GM18873 (cell line): ENCODE data around the gene CAV1.
"Not testable (repeated sequence)": the region's sequence is repeated elsewhere in the genome, so short reads cannot be mapped to it uniquely, and the experiment has no call there.

Source experiments
- ATAC-seq: cut with Tn5 transposase; IDR thresholded peaks from one replicate; pipeline ENCODE4 v1.9.1; 2021; ENCODE audit warnings: mild to moderate bottlenecking, moderate library complexity, moderate number of reproducible peaks; ENCODE audit not compliant: unreplicated experiment, low FRiP score

Gene CAV1, protein sequence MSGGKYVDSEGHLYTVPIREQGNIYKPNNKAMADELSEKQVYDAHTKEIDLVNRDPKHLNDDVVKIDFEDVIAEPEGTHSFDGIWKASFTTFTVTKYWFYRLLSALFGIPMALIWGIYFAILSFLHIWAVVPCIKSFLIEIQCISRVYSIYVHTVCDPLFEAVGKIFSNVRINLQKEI

DNA sequence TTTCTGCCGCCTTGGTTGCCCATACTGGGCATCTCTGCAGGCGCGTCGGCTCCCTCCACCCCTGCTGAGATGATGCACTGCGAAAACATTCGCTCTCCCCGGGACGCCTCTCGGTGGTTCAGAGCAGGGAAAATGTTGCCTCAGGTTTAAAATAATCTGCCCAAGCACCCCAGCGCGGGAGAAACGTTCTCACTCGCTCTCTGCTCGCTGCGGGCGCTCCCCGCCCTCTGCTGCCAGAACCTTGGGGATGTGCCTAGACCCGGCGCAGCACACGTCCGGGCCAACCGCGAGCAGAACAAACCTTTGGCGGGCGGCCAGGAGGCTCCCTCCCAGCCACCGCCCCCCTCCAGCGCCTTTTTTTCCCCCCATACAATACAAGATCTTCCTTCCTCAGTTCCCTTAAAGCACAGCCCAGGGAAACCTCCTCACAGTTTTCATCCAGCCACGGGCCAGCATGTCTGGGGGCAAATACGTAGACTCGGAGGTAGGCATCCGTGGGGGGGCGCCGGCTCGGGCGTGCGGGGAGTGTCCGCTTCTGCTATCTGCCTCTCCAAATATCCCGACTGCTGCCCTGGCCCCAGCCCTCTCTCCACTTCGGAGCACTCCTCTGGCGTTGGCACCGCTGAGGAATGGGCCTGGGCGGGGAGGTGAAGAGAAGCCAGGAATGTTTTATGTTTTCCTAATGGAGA is at the start of gene CAV1:
Gene CAV1, plus strand, starts transcription at position 428 of the 689 bp plus-strand sequence. Its CDS starts 27 bp downstream, at position 455.
- ATAC-seq = no peak

DNA sequence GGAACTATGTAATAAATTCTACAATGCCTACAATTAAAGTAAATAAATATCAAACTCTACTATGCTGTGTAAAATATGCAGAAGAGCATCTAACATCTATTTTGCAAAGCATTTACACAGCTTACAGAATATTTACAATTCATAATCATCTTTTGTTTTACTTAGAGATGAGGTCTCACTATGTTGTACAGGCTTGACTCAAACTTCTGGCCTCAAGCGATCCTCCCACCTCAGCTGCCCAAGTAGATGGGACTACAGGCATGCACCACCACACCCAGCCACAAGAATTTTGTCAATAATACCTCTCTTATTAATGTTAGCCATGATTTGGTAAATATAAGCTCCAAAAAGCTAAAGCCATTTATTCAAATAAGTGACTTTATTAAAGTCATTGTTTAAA is 47.2 kb upstream of the CAV1 start:
- ATAC-seq = no peak

DNA sequence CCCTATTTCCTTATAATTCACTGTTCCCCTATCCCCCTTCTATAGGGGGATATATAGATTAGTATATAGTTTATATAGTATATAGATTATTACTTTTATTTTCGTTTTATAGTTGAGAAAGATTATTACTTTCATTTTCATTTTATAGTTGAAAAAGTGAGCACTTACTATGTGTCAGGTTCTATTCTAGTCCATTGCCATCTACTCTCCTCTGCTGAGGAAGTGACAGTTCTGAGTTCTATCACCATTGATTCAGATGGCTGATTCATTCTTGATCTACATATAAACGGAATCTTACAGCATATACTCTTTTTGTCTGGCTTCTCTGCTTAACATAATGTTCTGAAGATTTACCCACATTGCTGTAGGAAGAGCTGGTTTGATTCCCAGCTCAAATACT is 46.0 kb upstream of the CAV1 start:
- no peak for ATAC-seq

DNA sequence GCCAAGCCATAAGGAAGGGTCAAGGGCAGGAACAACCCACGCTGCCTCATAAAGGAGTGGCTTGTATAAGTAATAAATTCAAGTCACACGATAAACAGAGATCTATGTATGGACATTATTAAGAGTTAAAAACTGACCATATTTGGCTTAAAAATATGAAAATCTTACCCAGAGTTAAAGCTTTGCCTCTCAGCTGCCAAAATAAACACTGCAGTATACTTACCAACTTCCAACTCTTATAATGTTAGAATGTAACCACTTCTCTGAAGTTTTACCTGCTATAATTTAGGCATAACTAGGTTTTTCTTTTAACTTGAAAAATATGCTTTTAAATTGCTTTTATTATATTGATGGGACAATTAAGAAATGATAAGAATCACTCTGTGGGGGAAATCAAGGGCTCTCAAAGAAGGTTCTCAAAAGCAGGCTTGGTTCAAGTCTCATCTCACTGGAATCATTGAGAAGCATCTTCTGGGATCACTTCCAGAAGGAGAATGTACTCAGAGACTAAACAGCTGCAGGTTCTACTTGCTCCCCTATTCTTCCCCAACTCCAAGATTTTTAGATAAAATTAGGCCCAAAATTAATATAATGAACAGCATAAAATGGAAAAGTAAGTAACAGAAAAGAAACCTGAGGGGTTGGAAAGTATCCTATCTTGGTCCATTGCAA is 41.4 kb upstream of the CAV1 start:
- no peak for ATAC-seq

DNA sequence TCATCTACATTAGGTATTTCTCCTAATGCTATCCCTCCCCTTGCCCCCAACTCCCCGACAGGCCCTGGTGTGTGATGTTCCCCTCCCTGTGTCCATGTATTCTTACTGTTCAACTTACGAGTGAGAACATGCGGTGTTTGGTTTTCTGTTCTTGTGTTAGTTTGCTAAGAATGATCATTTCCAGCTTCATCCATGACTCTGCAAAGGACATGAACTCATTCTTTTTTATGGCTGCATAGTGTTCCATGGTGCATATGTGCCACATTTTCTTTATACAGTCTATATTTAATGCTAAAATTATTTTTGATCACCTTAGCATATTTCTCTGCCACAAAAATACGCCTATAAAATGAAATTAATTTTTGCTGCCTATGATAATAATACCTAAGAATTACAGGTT is 40.4 kb upstream of the CAV1 start:
- ATAC-seq = not testable (repeated sequence)

DNA sequence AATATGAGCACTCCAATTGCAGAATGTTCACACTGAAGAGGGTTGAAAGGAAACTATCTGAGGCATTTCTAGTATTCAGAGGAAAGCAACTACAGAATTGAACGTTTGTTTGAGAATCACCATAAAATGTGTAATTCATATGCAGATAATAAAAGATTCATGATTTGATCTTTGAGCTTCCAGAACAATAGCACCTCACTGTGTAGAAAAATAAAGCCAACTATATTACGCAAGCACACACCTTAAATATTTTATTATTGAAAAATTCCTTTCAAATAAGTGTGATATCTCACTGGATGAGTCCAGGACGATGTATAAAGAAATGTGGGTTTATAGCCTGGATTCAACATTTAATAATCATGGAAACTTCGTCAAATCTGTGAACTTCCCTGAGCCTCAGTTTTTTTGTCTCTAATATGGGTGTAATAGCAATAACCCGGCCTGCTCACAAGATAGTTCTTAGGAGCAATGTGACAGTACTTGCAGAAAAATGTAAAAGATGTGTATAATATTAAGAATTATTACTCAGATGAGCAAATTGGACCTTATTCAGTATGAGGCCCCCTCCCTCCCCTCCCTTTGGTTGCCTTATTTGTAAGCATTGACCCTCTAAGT is 36.8 kb upstream of the CAV1 start:
- ATAC-seq = no peak

DNA sequence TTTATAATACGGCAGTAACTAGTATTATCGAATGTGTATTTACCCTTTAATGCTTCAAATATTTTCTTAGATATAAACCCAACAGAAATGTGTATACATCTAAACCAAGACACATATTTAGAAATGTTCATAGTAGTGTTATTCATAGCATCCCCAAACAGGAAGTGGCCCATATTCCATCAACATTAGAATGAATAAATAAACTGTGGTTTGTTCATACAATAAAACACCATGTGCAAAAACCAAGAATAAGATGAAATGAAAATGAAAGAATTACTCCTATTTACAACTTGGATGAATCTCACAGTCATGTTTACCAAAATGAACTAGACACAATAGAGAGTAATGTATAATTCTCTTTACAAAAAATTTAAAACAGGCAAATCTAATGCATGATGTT is 34.5 kb upstream of the CAV1 start:
- ATAC-seq = no peak

DNA sequence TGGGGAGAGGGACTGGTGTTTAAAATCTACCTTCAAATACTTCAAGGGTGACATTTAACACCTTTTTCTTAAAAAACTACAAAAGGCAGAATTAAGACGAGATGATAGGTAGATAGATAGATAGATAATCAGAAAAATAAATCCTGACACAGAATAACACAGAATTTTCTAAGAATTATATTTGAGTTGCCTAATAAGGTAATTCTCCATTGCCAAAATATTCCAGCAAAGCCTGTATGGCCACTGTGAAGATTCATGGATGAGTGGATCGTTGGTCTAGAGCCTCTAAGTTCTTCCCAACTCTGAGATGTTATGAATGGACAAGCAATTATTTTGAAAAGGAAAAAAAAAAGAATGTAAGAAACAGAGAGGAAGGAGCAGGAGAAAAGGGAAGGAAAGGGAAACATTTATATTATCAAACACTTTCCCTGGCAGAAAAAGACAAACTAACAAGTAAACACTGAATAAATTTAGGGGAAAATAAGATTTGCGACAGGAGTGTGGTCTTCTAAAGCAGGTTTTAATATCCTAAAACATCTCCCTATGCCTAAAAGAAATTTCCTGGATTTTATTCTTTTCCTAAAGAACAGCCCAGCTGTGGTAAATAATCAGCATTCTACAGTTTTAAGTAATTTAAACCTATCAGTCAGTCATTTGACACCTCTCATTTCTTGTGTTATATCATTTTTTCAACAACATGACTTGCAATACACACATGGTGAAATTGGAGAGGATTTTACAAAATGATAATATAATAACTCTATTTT is 32.8 kb upstream of the CAV1 start:
- ATAC-seq = no peak

DNA sequence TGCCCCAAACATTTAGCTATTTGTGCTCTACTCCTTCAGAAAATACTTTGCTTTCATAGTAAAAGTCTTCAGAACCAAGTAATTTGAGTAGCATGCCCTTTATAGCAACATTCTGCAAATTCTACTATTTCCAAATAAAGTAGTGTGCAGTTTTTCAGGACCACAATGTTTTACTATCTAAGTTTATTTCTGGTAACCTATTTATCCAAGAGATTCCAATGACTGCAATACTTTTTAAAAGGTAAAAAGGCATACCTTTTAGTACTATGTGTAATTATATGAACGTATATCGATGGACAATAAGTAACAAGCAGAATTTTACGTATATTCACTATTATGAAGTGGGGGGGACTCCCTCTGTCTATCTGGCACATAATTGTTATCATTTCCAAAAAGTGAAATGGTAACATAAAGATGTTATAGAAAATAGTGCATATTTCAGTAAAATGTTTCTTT is 32.2 kb upstream of the CAV1 start:
- ATAC-seq = no peak

DNA sequence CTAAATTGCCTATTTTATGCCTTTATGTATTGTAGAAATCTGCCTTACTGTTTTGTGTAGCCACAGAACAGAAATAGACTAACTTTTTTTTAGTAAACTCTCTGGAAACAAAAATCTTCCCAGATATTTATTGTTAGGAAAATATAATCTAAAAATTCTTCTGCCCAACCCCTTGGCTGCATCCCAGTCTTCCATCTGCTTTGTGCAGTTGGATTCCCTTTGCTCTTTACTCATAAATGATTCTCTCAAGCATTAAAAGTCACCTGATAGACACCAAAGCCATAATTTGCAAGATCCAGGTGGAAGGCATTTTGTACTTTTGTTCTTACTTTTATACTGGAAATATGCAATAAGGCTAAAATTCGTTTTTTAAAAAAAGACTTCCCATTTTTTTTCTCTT is 31.4 kb upstream of the CAV1 start:
- ATAC-seq = no peak

DNA sequence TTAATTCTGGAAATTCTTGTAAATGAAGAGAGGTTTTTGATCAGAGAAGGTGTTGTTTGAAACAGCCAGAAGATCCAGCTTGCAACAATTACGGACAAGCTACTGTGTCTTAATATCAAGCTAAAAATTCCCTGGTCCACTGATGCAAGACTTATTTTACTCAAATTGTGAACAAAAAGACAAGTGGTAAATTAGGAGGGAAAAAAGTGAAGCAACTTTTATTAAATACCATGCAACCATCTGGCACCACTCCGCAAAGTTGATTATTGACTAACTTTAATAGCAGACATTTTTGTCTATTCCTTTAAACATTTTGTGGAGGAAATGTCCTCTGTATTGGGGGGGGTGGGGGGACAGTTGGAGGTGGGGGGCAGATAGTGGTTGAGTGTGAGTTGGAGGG is 30.4 kb upstream of the CAV1 start:
- no peak for ATAC-seq

DNA sequence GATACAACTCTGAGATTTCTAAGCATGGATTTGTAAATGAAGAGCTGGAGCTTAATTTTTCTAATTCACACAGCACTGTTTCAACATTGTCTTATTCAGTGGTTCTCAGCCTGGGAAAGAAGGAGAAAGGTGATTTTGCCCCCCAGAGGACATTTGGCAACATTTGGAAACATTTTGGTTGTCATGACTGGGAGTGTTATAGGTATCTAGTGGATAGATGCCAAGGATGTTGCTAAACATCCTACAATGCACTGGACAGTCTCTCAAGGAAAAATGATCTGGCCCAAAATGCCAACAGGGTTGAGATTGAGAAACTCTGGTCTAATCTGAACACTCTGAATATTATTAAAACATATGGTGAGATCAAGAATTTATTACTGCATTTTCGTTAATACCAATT is 29.1 kb upstream of the CAV1 start:
- no peak for ATAC-seq

DNA sequence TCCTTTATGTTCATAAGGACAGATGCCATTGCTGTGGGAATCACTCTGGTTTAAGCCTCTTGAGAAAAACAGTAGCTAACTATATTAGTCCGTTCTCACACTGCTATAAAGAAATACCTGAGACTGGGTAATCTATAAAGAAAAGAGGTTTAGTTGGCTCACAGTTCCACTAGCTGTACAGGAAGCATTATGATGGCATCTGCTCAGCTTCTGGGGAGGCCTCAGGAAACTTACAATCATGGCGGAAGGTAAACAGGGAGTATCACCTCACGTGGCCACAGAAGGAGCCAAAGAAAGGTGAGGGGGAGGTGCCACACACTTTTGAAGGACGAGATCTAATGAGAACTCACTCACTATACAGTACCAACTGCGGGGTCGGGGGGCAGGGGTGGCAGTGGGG is 28.2 kb upstream of the CAV1 start:
- ATAC-seq = no peak

DNA sequence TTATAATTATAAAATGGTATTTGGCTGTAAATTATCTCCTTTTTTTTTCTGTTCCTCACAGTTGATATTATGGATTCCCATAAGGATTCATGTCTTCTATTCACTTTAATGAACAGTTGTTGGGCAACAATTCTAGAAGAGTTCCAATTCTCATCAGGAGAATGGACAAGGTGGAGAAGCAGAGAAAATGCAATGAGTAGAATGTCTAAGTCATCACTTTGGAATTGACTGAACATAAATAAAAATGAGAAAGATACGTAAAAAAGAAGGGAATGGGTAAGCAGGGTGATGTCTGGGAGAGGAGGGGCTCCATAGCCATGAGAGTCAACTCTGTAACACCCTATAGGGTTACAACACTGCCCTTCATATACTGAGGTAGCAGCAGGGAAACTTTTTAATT is 27.1 kb upstream of the CAV1 start:
- ATAC-seq = no peak

DNA sequence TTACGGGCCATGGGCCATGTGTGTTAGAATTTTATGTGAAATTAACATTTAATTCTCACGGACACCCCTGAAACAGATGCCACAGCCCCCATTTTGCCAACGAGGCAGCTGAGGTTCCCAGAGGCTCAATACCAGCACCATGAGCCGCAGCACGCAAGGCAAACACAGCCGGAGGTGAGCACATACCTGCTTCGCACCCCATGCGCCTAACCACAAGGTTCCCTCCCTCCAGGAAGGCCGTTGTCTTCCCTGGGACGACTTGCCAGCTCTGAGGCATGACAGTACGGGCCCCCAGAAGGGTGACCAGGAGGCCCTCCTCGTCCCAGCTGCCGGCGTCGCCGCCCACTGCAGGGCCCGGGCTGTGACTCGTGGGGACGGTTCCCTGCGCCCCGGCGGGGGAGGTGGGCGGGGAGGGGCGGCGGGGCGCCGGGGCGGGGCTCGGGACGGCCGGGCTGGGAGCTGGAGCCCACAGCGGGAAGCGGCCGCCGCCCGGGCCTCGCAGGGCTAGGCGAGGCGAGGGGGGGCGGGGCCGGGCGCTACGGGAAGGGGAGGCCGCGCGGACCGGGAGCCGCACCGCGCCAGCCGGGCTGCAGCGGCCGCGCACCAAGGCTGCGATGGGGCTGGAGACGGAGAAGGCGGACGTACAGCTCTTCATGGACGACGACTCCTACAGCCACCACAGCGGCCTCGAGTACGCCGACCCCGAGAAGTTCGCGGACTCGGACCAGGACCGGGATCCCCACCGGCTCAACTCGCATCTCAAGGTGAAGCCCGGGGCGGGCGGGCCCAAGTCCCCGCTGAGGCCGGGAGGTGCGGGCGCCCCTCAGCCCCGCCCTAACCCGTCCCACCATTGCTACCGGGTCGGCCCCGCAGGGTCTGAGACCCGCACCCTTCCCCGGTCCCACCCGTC is 25.4 kb upstream of the CAV1 start, which contains the start of gene CAV2:
Gene CAV2, plus strand, starts transcription at position 571 of the 910 bp plus-strand sequence. Its CDS starts 44 bp downstream, at position 615.
- no peak for ATAC-seq

DNA sequence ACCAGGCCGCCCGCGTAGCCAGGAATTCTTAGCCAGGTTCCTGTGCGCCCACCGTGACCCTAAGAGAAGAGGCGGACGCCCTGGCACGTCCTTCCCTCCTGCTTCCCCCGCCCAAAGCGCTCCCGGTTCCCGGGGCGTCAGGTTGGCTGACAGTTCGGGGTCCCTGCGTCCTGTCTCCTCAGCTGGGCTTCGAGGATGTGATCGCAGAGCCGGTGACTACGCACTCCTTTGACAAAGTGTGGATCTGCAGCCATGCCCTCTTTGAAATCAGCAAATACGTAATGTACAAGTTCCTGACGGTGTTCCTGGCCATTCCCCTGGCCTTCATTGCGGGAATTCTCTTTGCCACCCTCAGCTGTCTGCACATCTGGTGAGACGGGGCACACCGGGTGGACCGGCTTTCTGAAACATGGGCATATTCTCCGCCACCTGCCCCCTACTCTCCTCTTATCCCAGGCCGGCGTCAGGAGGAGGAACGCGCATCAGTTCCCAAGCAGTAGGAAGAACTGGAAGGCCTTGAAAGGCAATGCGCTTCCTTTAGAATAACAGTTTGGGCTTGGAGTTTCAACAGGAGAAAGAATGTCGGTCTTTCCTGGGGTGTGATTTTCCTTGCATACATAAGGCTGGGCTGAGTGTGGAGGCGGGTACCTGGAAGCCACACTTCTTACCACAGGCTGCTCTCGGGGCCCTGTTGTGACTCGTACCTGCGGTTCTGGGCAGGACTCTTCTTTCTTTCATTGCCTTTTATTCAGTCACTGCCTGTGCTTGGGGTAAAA is 24.6 kb upstream of the CAV1 start:
- ATAC-seq = no peak

DNA sequence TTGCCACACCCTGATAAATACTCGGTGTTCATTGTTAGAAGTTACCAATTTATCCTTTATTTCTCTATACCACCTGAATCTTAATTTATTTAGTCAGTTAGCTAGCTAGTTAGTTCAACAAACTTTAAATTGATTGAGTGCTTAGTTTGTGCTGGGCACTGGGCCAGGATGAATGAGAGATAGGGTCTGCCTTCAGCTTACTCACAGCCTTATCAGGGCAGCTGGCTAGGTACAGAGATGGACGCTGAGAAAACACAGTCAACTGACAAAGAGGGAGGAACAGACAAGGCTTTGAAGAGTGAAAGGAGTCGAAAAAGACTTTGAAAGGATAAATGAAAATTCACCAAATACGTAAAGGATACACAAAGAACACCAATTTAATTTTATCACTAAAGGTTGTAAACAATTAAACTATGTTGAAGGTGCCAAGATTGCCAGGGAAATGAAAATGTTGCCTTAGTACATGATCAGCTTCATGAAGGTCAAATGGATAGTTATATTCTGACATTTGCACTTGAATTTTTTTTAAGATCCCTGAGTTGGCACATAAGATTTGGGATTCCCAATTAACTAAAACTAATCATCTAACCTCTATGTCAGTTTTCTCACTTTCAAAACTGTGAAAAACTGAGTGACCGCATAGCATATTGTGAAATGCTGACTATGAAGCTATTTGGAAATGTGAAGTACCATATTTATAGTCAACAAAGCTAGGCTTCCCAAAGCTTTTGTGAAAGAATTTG is 23.2 kb upstream of the CAV1 start:
- ATAC-seq = no peak
